ENCODE data around the gene GLIS2.

- TF ChIP-seq CTCF (IDR thresholded peaks at IDR 0.05 in 8 of 11, conservative IDR thresholded peaks at IDR 0.05 in 3 of 11) (no peak), POLR2A (IDR thresholded peaks at IDR 0.05) (no peak), POLR2AphosphoS5 (IDR thresholded peaks at IDR 0.05) (no peak)
Observed at GRCh38 chr16:4321286-4322120, 5.6 kb downstream of the GLIS2 start.
